Measurements from ENCODE around the gene SPATA7.

SPATA7 gene

DNA sequence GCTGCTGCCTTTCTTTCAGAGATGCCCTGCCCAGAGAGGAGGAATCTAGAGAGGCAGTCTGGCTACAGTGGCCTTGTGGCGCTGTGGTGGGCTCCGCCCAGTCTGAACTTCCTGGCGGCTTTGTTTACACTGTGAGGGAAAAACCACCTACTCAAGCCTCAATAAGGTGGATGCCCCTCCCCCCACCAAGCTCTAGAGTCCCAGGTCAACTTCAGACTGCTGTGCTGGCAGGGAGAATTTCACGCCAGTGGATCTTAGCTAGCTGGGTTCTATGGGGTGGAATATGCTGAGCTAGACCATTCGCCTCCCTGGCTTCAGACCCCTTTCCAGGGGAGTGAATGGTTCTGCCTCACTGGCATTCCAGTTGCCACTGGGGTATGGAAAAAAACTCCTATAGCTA lies 25.6 kb downstream of the SPATA7 start:
- no peak for DNase-seq (ENCODE audit: low read depth in 4 of 4, low spot score in 1 of 4)

DNA sequence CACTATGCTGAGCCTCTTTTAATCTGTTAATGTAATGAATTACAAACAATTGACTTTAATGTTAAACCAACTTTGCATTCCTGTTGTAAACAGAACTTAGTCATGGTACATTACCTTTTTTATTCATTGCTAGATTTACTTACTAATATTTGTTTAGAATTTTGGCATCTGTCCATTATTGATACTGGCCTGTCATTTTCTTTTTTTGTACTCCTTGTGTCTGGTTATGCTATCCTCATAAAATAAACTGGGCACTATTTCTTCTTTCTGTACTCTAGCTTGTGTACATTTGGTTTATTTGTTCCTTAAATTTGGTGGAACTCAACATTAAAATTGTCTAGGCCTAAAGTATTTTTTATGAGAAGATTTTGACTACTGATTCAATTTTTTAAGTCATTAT lies 32.1 kb downstream of the SPATA7 start:
- no peak for DNase-seq (ENCODE audit: low read depth in 4 of 4, low spot score in 1 of 4)

DNA sequence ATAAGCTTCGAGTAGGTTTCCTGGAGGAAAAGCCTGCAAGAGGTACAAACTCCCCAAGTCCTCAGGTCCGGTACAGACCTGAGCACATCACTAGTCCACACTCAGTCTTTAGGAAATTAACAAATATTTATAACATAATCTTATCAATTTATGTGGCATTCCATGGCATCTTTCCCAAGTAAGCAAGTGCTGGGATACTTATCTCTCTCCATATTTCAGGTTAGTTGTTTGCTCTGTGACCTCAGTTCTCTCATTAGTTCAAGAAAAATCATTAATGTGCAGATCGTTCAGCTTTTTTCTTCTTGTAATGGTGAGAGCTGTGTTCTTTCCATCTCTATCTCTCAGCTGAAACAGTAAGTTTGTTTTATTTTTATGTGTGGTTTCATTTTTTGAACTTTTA lies 34.7 kb downstream of the SPATA7 start:
- DNase-seq (ENCODE audit: low read depth in 4 of 4, low spot score in 1 of 4): no peak

DNA sequence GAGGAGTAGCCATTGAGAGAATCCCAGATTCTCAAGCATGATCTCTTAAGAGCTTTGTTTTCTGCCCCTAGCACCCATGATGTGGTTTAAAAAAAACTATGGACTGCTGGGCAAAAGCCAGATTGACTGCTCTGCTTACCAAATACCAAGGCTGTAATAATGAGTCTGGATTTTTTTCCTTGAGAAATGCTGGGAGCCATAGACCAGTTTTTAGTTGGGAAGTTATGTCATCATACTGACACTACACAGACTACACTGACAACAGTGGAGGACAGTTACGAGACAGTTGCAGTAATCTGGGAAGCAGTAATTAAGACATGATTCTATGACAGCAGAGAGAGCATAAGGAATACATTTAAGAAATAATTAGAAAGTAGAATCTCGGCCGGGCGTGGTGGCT lies 35.8 kb downstream of the SPATA7 start:
- no peak for DNase-seq (ENCODE audit: low read depth in 4 of 4, low spot score in 1 of 4)

DNA sequence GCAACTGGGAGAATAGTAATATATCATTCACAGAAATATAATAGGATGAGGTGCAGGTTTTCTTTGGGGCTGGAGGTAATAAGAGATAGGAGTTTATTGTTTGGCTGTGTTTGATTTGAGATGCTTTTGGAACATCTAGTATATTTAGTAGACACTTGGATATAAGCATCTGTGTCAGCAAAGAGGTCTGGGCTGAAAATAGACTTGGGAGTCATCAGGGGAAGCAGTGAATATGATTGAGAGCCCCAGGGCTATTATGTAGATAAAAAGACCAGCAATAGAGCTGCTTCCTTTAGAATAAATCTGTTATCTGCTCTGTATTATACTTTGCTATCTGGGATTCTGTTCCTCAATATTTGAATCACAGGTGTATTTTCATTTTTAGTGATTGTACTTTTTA lies 36.6 kb downstream of the SPATA7 start:
- DNase-seq (ENCODE audit: low read depth in 4 of 4, low spot score in 1 of 4): no peak

DNA sequence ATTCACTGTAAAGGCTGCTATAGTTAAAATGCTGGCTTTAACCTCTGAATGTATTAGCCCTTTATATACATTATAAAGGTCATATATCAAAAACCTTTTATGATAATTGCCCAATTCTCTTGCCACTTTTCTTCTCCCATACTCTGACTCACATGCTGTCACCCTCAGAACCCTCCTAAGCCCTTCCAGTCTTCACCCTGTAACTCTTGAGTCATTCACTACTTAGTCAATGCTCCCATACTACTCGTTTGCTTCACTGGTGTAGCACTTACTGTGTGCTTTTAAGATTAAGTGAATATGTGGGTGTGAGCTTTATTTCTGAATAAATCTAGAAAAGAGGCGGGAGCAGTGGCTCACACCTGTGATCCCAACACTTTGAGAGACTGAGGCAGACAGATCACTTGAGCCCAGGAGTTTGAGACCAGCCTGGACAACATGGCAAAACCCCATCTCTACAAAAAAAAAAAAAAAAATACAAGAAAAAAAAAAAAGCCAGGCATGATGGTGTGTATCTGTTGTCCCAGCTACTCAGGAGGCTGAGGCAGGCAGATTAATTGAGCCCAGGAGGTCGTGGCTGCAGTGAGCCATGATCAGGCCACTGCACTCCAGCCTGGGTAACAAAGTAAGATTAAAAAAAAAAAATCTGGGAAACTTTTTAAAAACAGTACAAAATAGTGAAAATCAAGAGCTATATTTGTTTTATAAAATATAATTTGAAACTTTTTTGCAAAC lies 37.6 kb downstream of the SPATA7 start:
- peak in 1 of 4 experiments; percentile 0 for DNase-seq (ENCODE audit: low read depth in 4 of 4, low spot score in 1 of 4)

DNA sequence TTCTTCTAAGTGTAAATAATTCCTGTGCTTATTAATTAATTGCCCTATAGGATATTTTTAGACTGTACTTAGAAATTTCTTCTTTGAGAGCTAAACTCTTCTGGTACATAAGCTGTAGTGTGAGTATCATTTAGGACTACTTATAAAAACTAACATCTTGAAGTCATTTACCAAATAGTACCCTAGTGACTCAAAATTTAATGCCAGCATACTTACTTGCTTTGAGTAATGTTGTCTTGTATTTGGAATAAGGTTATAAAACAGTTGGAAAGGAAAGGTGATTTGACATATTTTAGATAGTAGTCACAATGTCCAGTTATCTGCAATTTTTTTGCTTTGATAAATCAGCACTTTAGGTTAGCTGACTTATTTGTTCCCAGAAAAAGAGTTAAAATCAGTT lies 39.1 kb downstream of the SPATA7 start:
- no peak for DNase-seq (ENCODE audit: low read depth in 4 of 4, low spot score in 1 of 4)

DNA sequence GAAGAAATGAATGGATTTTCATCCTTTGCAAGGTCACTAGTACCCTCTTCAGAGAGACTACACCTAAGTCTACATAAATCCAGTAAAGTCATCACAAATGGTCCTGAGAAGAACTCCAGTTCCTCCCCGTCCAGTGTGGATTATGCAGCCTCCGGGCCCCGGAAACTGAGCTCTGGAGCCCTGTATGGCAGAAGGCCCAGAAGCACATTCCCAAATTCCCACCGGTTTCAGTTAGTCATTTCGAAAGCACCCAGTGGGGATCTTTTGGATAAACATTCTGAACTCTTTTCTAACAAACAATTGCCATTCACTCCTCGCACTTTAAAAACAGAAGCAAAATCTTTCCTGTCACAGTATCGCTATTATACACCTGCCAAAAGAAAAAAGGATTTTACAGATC lies 40.8 kb downstream of the SPATA7 start:
- no peak for DNase-seq (ENCODE audit: low read depth in 4 of 4, low spot score in 1 of 4)

DNA sequence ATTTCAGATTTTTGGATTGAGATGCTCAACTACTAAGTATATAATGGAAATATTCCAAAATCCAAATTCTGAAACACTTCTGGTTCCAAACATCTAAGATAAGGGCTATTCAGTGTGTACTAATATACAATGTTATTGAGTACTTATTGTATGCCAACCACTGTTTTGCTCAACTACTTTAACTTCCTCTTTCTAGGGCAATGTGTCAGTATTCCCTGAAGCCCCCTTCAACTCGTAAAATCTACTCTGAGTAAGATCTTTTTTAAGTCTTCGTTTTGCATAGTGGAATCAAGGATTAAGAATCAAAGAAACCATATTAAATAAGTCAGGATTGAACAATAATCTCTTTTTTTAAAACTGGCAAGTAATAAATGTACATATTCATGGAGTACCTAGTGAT lies 45.5 kb downstream of the SPATA7 start:
- DNase-seq (ENCODE audit: low read depth in 4 of 4, low spot score in 1 of 4): no peak

DNA sequence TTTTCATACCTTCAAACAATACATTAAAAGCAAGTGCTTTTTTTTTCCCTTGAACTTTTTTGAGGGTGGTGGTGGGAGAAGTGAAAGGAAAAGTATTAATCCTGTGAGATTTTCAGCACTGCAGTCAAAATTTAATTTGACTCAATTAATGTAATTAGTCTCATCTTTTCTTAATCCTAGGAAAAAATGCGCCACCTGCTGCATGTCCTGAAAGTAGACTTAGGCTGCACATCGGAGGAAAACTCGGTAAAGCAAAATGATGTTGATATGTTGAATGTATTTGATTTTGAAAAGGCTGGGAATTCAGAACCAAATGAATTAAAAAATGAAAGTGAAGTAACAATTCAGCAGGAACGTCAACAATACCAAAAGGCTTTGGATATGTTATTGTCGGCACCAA lies 52.2 kb downstream of the SPATA7 start:
- DNase-seq (ENCODE audit: low read depth in 4 of 4, low spot score in 1 of 4): no peak

DNA sequence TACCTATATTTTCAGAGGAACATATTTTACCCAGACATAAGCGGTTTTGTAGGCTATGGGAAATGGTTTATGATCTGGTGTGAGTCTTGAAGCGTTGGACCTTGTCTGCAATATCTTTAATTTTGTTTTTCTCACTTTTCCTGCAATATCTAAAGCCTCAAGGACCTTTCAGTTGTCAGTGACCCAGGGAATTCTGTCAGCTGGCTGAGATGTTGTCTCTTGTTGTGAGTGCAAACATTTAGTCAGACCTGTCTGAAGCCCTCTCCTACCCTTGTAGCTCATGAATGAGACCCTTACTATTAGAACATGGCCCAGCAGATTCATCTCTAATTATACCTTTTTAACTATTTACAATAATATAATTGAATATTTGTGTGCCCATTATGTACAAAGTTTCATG lies 53.6 kb downstream of the SPATA7 start:
- DNase-seq (ENCODE audit: low read depth in 4 of 4, low spot score in 1 of 4): no peak

DNA sequence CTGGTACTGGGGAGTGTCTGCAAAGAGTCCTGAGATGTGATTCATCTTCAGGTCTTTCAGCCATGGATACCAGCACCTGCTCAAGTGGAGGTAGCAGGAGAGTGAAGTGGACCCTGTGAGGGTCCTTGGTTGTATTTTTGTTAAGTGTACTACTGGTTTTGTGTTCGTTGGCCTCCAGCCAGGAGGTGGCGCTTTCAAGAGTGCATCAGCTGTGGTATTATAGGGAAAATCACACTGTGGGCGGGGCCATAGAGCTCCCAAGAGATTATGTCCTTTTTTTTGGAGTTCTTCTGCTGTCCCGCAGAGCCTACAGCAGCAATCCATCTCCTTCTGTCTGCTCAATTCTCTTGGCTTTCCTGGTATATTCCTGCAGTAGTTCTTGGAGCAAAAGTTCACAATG lies 66.8 kb downstream of the SPATA7 start:
- no peak for DNase-seq (ENCODE audit: low read depth in 4 of 4, low spot score in 1 of 4)

DNA sequence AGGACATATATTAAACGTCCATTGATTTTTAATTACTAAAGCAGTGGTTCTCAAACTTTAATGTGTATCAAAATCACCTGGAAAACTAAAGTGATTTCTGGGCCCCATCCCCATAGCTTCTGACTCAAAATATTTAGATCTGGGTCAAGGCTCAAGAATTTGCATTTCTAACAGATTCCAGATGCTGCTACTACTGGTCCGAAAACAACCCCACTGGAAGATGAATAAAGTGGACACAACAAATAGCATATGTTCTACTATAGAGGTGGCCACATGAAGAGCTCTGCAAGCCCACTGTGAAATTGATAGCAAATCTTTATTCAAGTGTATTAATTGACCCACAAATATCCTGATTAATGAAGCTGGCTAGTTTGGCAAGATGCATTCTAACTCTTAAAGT lies 69.4 kb downstream of the SPATA7 start:
- no peak for DNase-seq (ENCODE audit: low read depth in 4 of 4, low spot score in 1 of 4)

DNA sequence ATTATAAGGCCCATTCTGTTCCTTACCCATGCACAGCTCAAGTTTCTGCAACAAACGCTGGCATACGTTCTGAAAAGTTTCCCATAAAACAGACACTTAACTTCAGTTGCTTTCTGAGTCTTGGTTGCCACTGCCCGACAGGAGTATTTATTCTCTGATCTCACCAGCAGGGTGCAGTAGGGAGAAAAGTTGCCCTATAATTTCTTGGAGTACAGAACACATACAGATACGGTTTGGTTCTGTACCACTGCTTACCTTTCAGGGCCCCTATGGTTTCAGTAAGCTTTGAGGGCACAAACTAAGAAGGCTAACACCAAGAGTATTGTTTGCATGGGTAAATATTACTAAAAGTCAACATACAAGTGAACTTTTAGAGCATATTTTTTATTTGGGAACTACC lies 77.9 kb downstream of the SPATA7 start:
- no peak for DNase-seq (ENCODE audit: low read depth in 4 of 4, low spot score in 1 of 4)

DNA sequence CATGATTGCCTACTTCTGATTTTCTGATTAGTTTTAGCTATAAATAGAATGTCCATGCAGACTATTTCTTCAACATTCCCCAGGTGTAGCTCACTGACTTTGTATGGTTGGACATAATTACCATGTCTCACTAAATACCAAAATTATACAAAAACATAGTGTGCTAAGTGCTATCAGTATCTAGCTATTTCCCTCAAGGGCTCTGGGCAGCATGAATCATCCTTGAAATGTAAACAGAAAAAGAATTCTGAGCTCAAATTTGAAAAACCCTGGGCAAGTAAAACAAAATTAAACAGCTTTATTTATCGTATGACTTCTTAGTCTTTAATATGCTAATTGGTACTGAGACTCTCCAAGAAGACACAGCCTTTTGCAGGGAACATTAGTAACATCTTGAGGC lies 82.9 kb downstream of the SPATA7 start:
- no peak for DNase-seq (ENCODE audit: low read depth in 4 of 4, low spot score in 1 of 4)

DNA sequence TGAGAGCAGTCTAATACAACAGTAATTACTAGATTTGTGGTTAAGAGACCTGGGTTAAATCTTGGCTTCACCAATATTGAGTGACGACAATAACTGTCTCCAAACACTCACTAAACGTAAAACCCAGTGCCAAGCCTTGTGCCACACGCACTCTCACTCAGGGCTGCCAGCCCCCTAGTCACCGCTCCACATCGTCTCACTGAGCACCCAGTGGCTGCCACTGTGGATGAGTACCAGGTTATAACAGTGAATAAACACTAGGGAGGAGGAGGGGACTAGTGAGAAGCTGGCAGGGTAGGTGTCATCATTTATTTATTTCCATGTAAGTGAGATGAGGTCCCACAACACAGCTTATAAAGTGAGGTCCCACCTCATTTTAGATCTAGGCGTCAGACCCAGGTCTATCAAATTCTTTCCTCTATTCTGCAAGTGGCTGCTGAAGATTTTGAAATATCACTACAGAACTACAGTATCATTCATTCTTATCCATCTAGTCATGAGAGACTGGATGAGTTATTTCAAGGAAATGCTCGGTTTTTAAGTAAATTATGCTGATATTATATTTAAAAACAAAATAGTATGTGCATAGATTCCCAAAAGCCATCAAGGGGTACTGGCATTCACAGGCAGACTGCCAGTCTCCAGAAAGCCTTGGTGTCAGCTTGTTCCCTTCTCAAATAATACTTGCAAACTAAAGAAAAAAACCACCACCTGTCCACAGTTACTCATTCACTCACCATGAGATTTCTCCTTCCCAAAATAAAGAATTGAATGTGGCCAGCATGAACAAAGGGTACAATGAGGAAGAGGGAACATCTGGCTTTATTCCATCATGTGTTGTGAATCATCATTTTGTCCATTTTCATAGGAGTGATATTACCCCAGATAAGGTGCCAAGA lies 85.3 kb downstream of the SPATA7 start:
- DNase-seq (ENCODE audit: low read depth in 4 of 4, low spot score in 1 of 4): no peak

DNA sequence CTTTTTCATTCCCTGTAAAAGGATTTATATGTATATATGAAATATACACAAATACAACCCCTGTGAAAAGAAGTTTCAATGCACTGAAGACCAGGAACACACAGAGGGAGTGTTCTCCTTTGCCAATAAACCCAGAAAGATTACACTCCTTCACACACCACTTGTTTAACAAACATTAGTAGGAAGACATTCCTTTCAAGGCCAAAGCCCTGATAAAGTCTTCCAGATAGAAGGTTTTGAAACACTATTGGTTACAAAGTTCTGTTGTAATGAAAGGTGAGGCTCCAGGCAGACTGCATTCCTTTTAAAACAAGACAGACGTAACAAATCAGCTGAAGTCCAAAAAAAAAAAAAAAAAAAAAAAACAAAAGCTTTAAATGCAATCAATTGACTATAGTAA lies 88.3 kb downstream of the SPATA7 start:
- DNase-seq (ENCODE audit: low read depth in 4 of 4, low spot score in 1 of 4): no peak

DNA sequence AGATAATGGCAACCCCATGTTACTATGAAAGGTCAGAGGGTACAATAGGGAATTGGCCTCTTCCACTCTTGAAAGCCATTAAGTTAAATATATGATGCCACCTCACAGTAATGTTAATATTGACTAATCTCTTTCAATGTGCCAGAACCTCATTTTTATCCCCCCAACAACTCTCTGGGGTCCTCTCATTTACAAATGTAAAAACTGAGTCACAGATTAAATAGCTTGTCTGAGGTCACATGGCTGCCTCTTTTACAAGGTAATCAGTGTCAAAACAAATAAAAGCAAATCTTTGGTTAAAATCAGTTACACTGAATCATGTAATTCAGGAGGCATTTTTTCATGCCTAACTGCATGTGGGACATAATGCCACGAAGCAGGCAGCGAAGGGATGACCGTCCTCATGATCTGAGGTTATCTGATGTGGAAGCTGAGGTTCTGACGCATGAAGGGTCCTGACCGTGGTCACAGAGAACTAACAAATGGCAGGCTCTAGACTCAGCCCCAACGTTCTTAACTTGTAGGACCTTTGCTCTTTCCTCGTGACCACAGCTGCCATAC lies 90.8 kb downstream of the SPATA7 start:
- no peak for DNase-seq (ENCODE audit: low read depth in 4 of 4, low spot score in 1 of 4)

DNA sequence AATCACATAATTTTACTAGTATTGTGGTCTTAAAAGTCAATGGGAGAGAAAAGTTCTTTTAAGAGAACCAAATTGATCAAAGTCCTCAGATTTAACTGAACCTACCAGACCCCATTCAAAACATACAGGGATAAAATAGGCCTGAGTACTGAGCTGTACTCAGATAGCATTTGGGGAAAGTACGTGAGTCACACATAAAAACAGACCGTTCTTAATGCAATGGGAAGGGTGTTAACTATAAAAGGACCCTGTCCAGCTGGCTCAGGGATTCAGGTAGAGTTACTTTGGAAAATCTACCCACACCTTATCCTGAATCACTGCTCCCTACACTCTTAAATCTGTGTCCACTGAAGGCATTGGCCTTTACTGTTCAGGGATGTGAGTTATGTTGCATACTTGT lies 91.4 kb downstream of the SPATA7 start:
- DNase-seq (ENCODE audit: low read depth in 4 of 4, low spot score in 1 of 4): no peak

DNA sequence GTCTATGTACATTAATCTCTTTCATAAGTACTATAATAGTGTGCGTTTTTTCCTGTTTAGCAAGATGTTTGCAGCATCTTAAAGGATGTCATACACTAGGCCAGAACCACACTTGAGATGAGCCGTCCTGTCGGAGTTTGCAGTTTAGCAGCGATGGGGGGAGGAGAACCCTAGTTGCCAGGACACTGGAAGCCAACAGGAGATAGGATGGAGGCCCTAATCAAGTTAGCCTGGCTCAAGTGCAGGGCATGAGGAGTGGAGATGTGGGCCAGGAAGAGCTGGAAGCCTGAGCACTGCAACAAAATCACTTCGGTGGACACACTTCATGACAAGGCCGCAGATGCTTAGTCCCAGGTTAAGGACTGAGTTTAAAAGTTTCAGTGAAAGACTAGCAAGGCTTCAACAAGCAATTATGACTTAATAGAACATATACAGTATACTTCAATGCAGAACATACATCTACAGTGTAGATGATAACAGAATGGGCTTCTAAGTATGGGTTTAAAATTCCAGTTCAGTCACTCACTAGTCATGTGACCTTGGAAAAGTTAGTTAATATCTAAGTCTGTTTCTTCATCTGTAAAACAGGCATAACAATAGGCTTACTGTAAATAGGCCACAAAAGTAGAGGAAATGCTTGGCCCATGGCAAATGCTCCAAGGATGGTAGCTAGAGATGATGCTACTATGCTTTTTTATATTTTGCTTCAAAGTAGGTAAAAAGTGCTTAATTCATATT lies 92.2 kb downstream of the SPATA7 start:
- DNase-seq (ENCODE audit: low read depth in 4 of 4, low spot score in 1 of 4): no peak

DNA sequence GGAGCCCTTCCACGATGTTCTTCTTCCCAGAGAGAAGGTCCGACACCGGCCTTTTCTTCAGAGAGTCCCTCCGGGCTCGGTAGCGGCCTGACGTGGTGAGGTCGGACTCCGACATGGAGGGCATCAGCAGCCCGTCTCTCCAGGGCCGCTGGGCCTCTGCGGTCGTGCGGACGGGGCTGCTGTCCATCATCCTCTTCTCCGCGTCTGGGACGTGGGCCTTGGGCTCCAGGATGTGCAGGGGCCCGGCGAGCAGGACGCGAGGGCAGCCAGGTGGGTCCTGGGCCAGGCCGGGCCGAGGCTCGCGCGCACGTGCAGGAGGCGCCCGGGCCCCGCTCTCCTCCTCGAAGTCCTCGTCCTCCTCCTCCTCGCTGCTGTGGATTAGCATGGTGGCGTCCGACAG lies 93.5 kb downstream of the SPATA7 start:
- no peak for DNase-seq (ENCODE audit: low read depth in 4 of 4, low spot score in 1 of 4)

DNA sequence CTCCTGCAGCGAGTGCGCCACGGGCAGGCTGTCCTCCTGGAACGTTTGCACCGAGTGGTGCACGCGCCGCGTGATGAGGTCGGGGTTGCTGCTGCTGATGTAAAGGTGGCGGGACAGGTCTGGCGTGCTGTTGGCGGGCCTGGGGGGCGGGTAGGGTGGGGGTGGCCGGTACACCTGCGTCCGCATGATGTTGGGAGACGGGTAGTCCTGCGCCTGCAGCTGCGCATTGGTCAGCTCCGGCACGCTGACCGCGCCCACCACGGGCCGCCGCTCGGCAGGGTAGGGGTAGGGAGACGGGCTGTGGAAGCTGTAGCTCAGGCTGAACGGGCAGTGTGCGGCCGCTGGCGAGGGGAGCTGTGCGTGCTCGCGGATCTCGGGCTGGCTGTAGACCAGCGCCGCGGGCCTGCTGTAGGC lies 94.1 kb downstream of the SPATA7 start:
- no peak for DNase-seq (ENCODE audit: low read depth in 4 of 4, low spot score in 1 of 4)
